GM18526 (cell line): ENCODE results near the gene XYLB.

Source experiments
- POLR2A ChIP-seq: IDR thresholded peaks from 3 replicates; pipeline ENCODE4 v1.6.1; 2011; ENCODE audit not compliant: insufficient read length; ENCODE audit errors: extremely low read depth

The XYLB gene

GRCh38 chr3:38455639-38456430 is 109.2 kb downstream of the XYLB start:
- no peak for TF ChIP-seq POLR2A

- no peak for TF ChIP-seq POLR2A
Measured at GRCh38 chr3:38457111-38458003, 110.8 kb downstream of the XYLB start.

- no peak for TF ChIP-seq POLR2A
Measured at GRCh38 chr3:38458796-38459498, 112.4 kb downstream of the XYLB start.

GRCh38 chr3:38459499-38460048 is 113.0 kb downstream of the XYLB start:
- TF ChIP-seq POLR2A: no peak

- TF ChIP-seq POLR2A: no peak
Measured at GRCh38 chr3:38460377-38461270, 114.0 kb downstream of the XYLB start.
